Right lobe of liver (tissue), 4 donors: ENCODE measurements around the gene MBD6.
"Not testable (repeated sequence)": the region's sequence is repeated elsewhere in the genome, so short reads cannot be mapped to it uniquely, and the experiment has no call there.

ENCODE experiments used
- POLR2A ChIP-seq: fragments of 450-650 bp; IDR thresholded peaks from one replicate; pipeline ENCODE4 v1.6.1; 2017; ENCODE audit warnings: antibody characterized with exemption, mild to moderate bottlenecking
- TF ChIP-seq, protein P1 (sequence below), 4 donors: fragments of 200-600 bp in 3 of 4; fragments of 450-650 bp in 1 of 4; IDR thresholded peaks; one replicate each; pipeline versions ENCODE4 v1.5.1 to v1.8.0; 2016 to 2022; ENCODE audit warnings: antibody characterized with exemption in 4 of 4, mild to moderate bottlenecking in 2 of 4
- donor health status: DM: no; HTN: no; CAD: no.
- donor health status: DM: no; HTN: no; CAD: no.
- donor health status: DM: no; HTN: yes; CAD: no.

DNA sequence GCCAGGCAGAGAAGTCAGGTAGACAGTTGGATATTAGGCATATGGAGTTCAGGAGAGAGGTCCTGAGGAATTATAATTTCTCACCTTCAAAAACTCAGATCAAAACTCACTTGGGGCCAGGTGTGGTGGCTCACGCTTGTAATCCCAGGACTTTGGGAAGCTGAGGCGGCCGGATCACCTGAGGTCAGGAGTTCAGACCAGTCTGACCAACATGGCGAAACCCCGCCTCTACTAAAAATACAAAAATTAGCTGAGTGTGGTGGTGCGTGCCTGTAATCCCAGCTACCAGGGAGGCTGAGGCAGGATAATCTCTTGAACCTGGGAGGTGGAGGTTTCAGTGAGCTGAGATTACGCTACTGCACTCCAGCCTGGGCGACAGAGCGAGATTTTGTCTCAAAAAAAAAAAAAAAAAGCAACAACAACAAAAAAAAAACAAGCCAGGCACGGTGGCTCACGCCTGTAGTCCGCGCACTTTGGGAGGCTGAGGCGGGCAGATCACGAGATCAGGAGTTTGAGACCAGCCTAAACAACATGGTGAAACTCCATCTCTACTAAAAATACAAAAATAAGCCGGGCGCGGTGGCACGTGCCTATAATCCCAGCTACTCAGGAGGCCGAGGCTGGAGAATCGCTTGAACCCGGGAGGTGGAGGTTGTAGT lies 20.2 kb upstream of the MBD6 start:
- TF ChIP-seq, protein P1, sequence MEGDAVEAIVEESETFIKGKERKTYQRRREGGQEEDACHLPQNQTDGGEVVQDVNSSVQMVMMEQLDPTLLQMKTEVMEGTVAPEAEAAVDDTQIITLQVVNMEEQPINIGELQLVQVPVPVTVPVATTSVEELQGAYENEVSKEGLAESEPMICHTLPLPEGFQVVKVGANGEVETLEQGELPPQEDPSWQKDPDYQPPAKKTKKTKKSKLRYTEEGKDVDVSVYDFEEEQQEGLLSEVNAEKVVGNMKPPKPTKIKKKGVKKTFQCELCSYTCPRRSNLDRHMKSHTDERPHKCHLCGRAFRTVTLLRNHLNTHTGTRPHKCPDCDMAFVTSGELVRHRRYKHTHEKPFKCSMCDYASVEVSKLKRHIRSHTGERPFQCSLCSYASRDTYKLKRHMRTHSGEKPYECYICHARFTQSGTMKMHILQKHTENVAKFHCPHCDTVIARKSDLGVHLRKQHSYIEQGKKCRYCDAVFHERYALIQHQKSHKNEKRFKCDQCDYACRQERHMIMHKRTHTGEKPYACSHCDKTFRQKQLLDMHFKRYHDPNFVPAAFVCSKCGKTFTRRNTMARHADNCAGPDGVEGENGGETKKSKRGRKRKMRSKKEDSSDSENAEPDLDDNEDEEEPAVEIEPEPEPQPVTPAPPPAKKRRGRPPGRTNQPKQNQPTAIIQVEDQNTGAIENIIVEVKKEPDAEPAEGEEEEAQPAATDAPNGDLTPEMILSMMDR (IDR thresholded peaks at IDR 0.05): not testable (repeated sequence)
- TF ChIP-seq POLR2A: not testable (repeated sequence)
